LNCaP clone FGC (cell line): ENCODE data around the gene SPANXN3.

ENCODE experiments used
- DNase-seq: peaks from one replicate; pipeline ENCODE4 v3.0.0-alpha.2; 2011; ENCODE audit warnings: low read depth
- H3K4me3 ChIP-seq: 2 replicates; pipeline ENCODE4 v1.5.1; 2011; ENCODE audit warnings: mild to moderate bottlenecking, low read depth, low read length, control low read depth
- TF ChIP-seq, protein P1 (sequence below): IDR thresholded peaks from 2 replicates; pipeline ENCODE4 v1.5.1; 2012; ENCODE audit warnings: mild to moderate bottlenecking; ENCODE audit not compliant: control insufficient read depth, insufficient read depth; ENCODE audit errors: extremely low read depth

SPANXN3 gene

DNA sequence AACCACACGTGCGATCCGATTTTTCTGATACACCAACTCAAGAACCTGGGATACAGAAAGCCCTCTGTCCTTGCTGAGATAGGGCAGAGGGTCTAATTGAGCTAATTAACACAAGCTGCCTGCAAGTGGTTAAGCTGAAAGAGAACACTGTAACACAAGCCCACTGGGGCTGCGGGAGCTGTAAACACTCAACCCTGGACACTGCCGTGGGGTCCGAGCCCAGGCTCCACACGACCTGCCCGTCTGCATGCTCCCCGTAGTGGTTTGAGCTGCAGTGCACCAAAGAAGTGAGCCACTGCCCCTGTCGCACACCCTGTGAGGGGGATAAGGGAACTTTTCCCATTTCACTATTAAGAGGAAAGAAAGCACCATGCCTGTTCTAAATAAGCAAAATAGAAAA is 54.6 kb downstream of the SPANXN3 start:
- DNase-seq = no peak
- no peak overlapping the region for H3K4me3 ChIP-seq
- TF ChIP-seq, protein P1, sequence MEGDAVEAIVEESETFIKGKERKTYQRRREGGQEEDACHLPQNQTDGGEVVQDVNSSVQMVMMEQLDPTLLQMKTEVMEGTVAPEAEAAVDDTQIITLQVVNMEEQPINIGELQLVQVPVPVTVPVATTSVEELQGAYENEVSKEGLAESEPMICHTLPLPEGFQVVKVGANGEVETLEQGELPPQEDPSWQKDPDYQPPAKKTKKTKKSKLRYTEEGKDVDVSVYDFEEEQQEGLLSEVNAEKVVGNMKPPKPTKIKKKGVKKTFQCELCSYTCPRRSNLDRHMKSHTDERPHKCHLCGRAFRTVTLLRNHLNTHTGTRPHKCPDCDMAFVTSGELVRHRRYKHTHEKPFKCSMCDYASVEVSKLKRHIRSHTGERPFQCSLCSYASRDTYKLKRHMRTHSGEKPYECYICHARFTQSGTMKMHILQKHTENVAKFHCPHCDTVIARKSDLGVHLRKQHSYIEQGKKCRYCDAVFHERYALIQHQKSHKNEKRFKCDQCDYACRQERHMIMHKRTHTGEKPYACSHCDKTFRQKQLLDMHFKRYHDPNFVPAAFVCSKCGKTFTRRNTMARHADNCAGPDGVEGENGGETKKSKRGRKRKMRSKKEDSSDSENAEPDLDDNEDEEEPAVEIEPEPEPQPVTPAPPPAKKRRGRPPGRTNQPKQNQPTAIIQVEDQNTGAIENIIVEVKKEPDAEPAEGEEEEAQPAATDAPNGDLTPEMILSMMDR = no peak

DNA sequence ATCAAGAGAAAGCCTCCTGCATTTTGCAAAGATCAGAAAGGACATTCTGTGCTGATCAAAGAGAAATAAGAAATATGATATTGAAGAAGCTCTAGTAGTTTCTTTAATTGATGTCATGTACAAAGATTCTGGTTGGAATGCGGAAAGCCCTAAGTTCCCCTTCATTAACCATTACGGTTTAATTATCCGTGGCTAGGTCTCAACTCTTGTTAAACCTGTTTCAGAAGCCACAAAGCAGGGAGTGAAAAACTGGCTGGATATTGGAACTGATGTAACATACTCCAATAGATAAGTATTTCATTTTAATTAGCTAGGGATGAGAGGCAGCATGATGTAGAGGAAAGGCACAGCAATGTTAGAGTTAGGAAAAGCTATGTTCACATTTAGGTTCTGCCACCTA is 55.7 kb downstream of the SPANXN3 start:
- no peak overlapping the region for H3K4me3 ChIP-seq
- DNase-seq = no peak
- TF ChIP-seq, protein P1 = no peak
